ENCODE measurements around the gene SPTLC2.

The SPTLC2 gene

GRCh38 chr14:77580964-77581505 lies 35.4 kb downstream of the SPTLC2 start:
- no peak for DNase-seq (ENCODE audit: low read depth)

DNA sequence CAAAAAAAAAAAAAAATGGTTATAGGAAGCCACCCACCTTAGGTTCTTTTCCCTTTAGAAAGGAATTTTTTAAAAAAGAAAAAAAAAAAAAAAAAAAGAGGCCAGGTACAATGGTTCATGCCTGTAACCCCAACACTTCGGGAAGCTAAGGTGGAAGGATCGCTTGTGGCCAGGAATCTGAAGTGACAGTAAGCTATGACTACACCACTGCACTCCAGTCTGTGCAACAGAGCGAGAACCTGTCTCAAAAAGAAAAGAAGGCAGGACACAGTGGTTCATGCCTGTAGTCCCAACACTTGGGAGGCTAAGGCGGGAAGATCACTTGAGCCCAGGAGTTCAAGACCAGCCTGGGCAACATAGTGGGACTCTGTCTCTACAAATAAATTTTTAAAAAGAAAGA lies 36.0 kb downstream of the SPTLC2 start:
- DNase-seq (ENCODE audit: low read depth), result no peak
- TF ChIP-seq POLR2A (IDR thresholded peaks at IDR 0.05; ENCODE audit: extremely low read depth, insufficient read length) (no peak), MYC (IDR thresholded peaks at IDR 0.05; ENCODE audit: low read depth, low read length) (no peak)
- TF ChIP-seq, protein P1, sequence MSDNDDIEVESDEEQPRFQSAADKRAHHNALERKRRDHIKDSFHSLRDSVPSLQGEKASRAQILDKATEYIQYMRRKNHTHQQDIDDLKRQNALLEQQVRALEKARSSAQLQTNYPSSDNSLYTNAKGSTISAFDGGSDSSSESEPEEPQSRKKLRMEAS (IDR thresholded peaks at IDR 0.05; ENCODE audit: low read depth, low read length), result no peak

More at GRCh38 chr14:77580964-77581505, 35.4 kb downstream of the SPTLC2 start:
- no peak for TF ChIP-seq POLR2A (IDR thresholded peaks at IDR 0.05; ENCODE audit: extremely low read depth, insufficient read length)
- no peak overlapping the region for H3K4me3 ChIP-seq (ENCODE audit: low read depth, low read length)

DNA sequence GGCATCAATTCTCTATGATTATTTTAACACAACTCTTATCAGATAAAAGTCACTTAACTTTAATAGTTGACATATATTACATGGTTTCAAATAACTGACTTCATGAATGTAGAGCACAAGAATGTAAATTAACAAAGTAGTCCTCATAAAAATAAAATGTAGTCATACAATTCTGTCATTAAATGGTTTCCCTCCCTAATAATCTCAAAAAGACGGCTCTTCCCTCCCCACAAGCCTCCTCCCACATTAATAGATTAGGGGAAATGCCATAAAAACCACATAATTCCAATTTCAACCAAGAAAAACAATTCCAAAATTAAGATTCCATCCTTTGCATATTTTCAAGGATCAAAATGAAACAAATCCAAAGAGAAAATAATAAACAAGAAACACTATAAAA lies 36.7 kb downstream of the SPTLC2 start:
- no peak for DNase-seq (ENCODE audit: low read depth)

More for the DNA sequence above, 36.0 kb downstream of the SPTLC2 start:
- H3K4me3 ChIP-seq (ENCODE audit: low read depth, low read length), result no peak overlapping the region

DNA sequence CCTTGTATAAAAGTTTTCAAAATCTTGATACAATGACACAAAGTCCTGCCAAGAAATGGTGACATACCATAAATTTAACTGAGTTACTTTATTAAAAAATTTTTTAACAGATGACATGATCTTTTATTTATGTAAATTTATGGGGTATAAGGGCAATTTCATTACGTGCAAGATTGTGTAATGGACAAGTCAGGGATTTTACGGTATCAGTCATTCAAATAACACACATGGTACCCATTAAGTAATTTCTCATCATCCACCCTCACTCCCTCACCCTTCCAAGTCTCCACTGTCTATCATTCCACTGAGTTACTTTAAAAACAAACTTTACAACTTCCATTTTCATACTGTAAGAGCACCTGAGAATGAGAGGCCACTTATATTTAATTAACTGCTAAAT lies 37.4 kb downstream of the SPTLC2 start:
- no peak for DNase-seq (ENCODE audit: low read depth)
- H3K4me3 ChIP-seq (ENCODE audit: low read depth, low read length), result no peak overlapping the region
- no peak for TF ChIP-seq POLR2A (IDR thresholded peaks at IDR 0.05; ENCODE audit: extremely low read depth, insufficient read length)

More for the DNA sequence above, 36.7 kb downstream of the SPTLC2 start:
- no peak for TF ChIP-seq POLR2A (IDR thresholded peaks at IDR 0.05; ENCODE audit: extremely low read depth, insufficient read length)
- TF ChIP-seq MYC (IDR thresholded peaks at IDR 0.05; ENCODE audit: low read depth, low read length), result no peak
- TF ChIP-seq CTCF (IDR thresholded peaks at IDR 0.05; ENCODE audit: low read depth, low read length), result no peak
- TF ChIP-seq, protein P1 (IDR thresholded peaks at IDR 0.05; ENCODE audit: low read depth, low read length), result no peak
- H3K4me3 ChIP-seq (ENCODE audit: low read depth, low read length), result no peak overlapping the region

GRCh38 chr14:77574446-77575115 lies 41.9 kb downstream of the SPTLC2 start:
- TF ChIP-seq POLR2A (IDR thresholded peaks at IDR 0.05; ENCODE audit: extremely low read depth, insufficient read length), result no peak
- TF ChIP-seq, protein P1 (IDR thresholded peaks at IDR 0.05; ENCODE audit: low read depth, low read length), result no peak

GRCh38 chr14:77573964-77574363 lies 42.5 kb downstream of the SPTLC2 start:
- no peak overlapping the region for H3K4me3 ChIP-seq (ENCODE audit: low read depth, low read length)
- no peak for TF ChIP-seq CTCF (IDR thresholded peaks at IDR 0.05; ENCODE audit: low read depth, low read length)
- TF ChIP-seq, protein P1 (IDR thresholded peaks at IDR 0.05; ENCODE audit: low read depth, low read length), result no peak
- no peak for TF ChIP-seq POLR2A (IDR thresholded peaks at IDR 0.05; ENCODE audit: extremely low read depth, insufficient read length)
- no peak for TF ChIP-seq MYC (IDR thresholded peaks at IDR 0.05; ENCODE audit: low read depth, low read length)
- DNase-seq (ENCODE audit: low read depth), result no peak

More at GRCh38 chr14:77574446-77575115, 41.9 kb downstream of the SPTLC2 start:
- DNase-seq (ENCODE audit: low read depth), result no peak
- H3K4me3 ChIP-seq (ENCODE audit: low read depth, low read length), result no peak overlapping the region

DNA sequence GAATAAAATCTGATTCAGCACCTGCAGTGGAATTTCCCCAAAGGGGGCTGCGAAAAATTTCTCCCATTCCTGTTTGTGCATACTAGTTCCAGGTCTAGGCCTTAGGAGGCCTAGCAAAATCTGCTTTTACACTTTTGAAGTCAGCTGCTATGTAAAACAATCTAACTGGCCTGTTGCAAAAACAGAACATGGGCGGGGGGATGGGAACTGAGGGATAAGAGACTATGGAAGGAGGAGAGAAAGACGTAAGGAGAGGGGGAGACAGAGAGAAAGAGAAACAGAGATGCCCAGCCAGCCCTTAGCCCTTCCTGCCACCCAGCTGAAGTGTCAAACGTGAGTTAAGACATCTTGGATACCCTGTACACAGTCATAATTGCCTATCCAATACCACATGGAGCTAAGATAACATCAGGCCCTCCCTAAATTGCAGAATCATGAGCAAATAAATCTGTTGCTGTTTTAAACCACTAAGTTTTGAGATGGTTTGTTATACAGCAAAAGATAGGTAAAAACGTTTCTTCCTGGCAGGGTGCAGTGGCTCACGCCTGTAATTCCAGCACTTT lies 45.6 kb downstream of the SPTLC2 start:
- H3K4me3 ChIP-seq (ENCODE audit: low read depth, low read length), result no peak overlapping the region
- DNase-seq (ENCODE audit: low read depth), result no peak
- TF ChIP-seq, protein P1 (IDR thresholded peaks at IDR 0.05; ENCODE audit: low read depth, low read length), result no peak

DNA sequence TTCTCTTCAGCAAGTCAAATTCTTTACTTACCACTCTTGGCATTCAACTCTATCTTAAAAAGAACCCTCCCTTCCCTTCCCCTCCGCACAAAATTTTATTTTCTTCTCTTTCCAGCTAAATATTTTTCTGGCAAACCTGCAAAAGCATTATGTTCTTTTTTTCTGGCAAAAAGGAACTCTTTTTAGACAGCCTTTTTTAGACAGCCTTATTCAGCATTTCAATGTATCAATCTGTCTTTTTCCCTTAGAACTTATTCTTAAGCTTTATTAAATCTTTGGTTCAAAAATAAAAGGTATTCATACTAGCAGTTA lies 50.5 kb downstream of the SPTLC2 start:
- no peak overlapping the region for H3K4me3 ChIP-seq (ENCODE audit: low read depth, low read length)
- DNase-seq (ENCODE audit: low read depth), result no peak
- TF ChIP-seq CTCF (IDR thresholded peaks at IDR 0.05; ENCODE audit: low read depth, low read length) (no peak), POLR2A (IDR thresholded peaks at IDR 0.05; ENCODE audit: extremely low read depth, insufficient read length) (no peak), MYC (IDR thresholded peaks at IDR 0.05; ENCODE audit: low read depth, low read length) (no peak)
- TF ChIP-seq, protein P1 (IDR thresholded peaks at IDR 0.05; ENCODE audit: low read depth, low read length), result no peak
